A673 (cell line): ENCODE measurements around the gene ELK4. TPM values are rescaled to one million over a fixed set of nuclear protein-coding genes. Genes with fewer than 3 reads are reported as not detected.

Experiments used
- BruUV-seq: library from RNA; stranded (reverse); fragments of 400-500 nt; replicated peaks from 2 replicates; lab custom pipeline; 2021; lab: Mats Ljungman, UMichigan
- CTCF ChIA-PET: fragments of 300-600 bp; sonication (Branson Sonifier 250); formaldehyde crosslinking; loops from one replicate; lab custom pipeline; 2022; ENCODE audit warnings: antibody characterized with exemption; lab: Charles Lee
- POLR2A ChIA-PET: fragments of 300-600 bp; sonication (Branson Sonifier 250); formaldehyde crosslinking; loops from one replicate; lab custom pipeline; 2022; ENCODE audit warnings: antibody characterized with exemption; ENCODE audit not compliant: low non-redundant PET; lab: Charles Lee
- DNase-seq: peaks from one replicate; pipeline ENCODE4 v3.0.0-alpha.2; 2015; ENCODE audit warnings: low spot score
- H3K27ac ChIP-seq: fragments of 200-600 bp; sonication (generic); 2 replicates; pipeline ENCODE4 v1.5.1; 2016; ENCODE audit warnings: mixed run types, low read depth, mild to moderate bottlenecking, mixed read lengths, antibody characterized with exemption, low read length; ENCODE audit not compliant: poor library complexity, severe bottlenecking
- H3K27me3 ChIP-seq: fragments of 200-600 bp; sonication (generic); replicated peaks from 2 replicates; pipeline ENCODE4 v1.6.1; 2017; ENCODE audit warnings: mixed run types, low read depth, mild to moderate bottlenecking, mixed read lengths, antibody characterized with exemption, low read length; ENCODE audit not compliant: insufficient read depth, poor library complexity
- H3K36me3 ChIP-seq: fragments of 200-600 bp; sonication (generic); 2 replicates; pipeline ENCODE4 v1.6.1; 2016; ENCODE audit warnings: mixed run types, mild to moderate bottlenecking, mixed read lengths, antibody characterized with exemption, low read length; ENCODE audit not compliant: insufficient read depth, poor library complexity, severe bottlenecking
- H3K4me1 ChIP-seq: fragments of 200-600 bp; sonication (generic); 2 replicates; pipeline ENCODE4 v1.6.1; 2017; ENCODE audit warnings: mixed run types, mild to moderate bottlenecking, mixed read lengths, antibody characterized with exemption, low read length; ENCODE audit not compliant: insufficient read depth, poor library complexity, severe bottlenecking
- H3K4me3 ChIP-seq: fragments of 200-600 bp; sonication (generic); 2 replicates; pipeline ENCODE4 v1.5.1; 2016; ENCODE audit warnings: low read depth, mixed run types, mild to moderate bottlenecking, mixed read lengths, low read length; ENCODE audit not compliant: poor library complexity, severe bottlenecking
- H3K9me3 ChIP-seq: fragments of 200-600 bp; sonication (generic); 2 replicates; pipeline ENCODE4 v1.6.1; 2016; ENCODE audit warnings: mixed run types, low read depth, mild to moderate bottlenecking, mixed read lengths, antibody characterized with exemption, low read length; ENCODE audit not compliant: poor library complexity, severe bottlenecking
- EZH2 ChIP-seq: fragments of 200-600 bp; sonication (generic); IDR thresholded peaks from 2 replicates; pipeline ENCODE4 v1.6.1; 2017; ENCODE audit warnings: borderline replicate concordance, low read depth, mild to moderate bottlenecking, mixed read lengths, antibody characterized with exemption, low read length; ENCODE audit not compliant: poor library complexity, severe bottlenecking
- intact Hi-C: fragments of 100-400 bp; cut with micrococcal nuclease; formaldehyde crosslinking; loops from one replicate; pipeline ENCODE4 v1.10.0; 2022; ENCODE audit not compliant: unreplicated experiment
- total RNA-seq: library from RNA; stranded (reverse); gene quantifications from 2 replicates; pipeline ENCODE4 v1.2.3, GENCODE V29; 2021
- TF ChIP-seq, protein P1 (sequence below): fragments of 300-800, 200-600 bp; sonication (generic); conservative IDR thresholded peaks from 2 replicates; pipeline ENCODE4 v1.5.1; 2017; ENCODE audit warnings: low read depth, mild to moderate bottlenecking, antibody characterized with exemption, low read length, moderate library complexity, mixed read lengths

ELK4 gene
- total RNA-seq, 1 experiment from 2014 or later = 38.2 TPM

DNA sequence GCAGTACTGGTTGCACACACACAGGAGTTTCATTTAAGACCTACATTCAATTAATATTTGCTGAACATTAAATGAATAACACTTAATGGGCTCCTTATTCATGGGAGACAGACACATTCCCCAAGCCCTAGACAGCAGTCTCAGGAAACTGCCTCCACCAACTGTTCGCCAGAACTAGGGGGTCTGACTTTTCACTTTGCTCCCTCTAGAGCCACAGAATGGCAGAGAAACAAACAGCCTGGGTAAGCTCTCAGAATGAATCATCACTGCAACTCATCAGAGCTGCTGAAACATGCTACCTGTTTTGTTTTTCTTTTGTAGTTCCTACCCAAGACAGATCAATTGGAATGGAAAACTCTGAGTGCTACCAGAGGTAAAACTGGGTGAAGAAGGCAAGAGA is 31.7 kb downstream of the ELK4 start:
- intact Hi-C loops = no loop called here
- Histone ChIP-seq H3K36me3 (no peaks in the 10 kb centered on the region), H3K27me3 (no peaks in the 10 kb centered on the region), H3K4me3 (no peak overlapping the region), H3K9me3 (no peaks in the 10 kb centered on the region), H3K4me1 (no peaks in the 10 kb centered on the region), H3K27ac (no peak overlapping the region)
- no peak for DNase-seq
- ChIA-PET CTCF (no interaction called here), POLR2A (no interaction called here)
- BruUV-seq = no TSS peak
- TF ChIP-seq, protein P1, sequence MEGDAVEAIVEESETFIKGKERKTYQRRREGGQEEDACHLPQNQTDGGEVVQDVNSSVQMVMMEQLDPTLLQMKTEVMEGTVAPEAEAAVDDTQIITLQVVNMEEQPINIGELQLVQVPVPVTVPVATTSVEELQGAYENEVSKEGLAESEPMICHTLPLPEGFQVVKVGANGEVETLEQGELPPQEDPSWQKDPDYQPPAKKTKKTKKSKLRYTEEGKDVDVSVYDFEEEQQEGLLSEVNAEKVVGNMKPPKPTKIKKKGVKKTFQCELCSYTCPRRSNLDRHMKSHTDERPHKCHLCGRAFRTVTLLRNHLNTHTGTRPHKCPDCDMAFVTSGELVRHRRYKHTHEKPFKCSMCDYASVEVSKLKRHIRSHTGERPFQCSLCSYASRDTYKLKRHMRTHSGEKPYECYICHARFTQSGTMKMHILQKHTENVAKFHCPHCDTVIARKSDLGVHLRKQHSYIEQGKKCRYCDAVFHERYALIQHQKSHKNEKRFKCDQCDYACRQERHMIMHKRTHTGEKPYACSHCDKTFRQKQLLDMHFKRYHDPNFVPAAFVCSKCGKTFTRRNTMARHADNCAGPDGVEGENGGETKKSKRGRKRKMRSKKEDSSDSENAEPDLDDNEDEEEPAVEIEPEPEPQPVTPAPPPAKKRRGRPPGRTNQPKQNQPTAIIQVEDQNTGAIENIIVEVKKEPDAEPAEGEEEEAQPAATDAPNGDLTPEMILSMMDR = no peak
- TF ChIP-seq EZH2 = no peak

- Histone ChIP-seq H3K9me3 (no peaks in the 10 kb centered on the region), H3K4me3 (no peak overlapping the region), H3K27ac (no peak overlapping the region), H3K27me3 (no peaks in the 10 kb centered on the region), H3K4me1 (no peaks in the 10 kb centered on the region), H3K36me3 (no peaks in the 10 kb centered on the region)
- no peak for DNase-seq
- intact Hi-C loops = no loop called here
- BruUV-seq = no TSS peak
- ChIA-PET CTCF (no interaction called here), POLR2A (no interaction called here)
- TF ChIP-seq, protein P1 = no peak
- no peak for TF ChIP-seq EZH2
Measured at GRCh38 chr1:205599669-205600042, 32.2 kb downstream of the ELK4 start.

- ChIA-PET CTCF (no interaction called here), POLR2A (no interaction called here)
- Histone ChIP-seq H3K4me3 (no peak overlapping the region), H3K4me1 (no peaks in the 10 kb centered on the region), H3K9me3 (no peaks in the 10 kb centered on the region), H3K27ac (no peak overlapping the region), H3K36me3 (no peaks in the 10 kb centered on the region), H3K27me3 (no peaks in the 10 kb centered on the region)
- BruUV-seq = no TSS peak
- intact Hi-C loops = no loop called here
- no peak for TF ChIP-seq EZH2
- TF ChIP-seq, protein P1 = no peak
- no peak for DNase-seq
Measured at GRCh38 chr1:205598841-205599668, 32.8 kb downstream of the ELK4 start.
